Measurements from ENCODE around the gene FSD1L.

DNA sequence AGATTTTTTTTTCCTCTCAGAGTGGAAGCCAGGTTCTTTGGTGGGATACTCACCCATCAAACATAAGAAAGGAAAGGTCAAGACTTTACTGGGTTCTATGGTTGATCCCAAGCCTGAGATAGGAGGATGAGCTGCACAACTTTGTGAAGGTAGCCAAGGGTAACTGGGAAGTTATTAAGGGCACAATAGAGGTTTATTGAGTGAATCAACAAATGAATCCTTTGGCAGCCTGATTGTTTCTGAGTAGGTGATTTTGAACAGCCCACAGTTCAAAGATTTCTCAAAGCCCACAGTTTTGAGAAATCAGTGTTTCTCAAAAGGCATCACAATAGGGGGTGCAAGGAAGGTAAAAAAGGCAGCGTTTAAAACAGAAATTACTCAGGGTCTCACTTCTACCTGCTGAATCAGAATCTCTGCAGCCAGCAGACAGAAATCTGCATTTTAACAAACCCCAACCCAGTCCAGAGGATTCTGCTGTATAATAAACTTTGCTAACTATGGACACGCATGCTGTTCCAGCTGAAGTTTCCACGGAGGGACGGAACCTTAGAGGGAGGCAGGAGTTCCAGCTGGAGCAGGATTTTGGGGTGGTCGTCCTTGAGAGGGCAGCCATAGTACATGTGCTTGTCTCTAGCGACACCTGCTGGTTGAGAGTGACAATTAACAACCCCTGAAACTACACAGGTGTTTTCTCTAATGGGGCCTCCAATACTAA is 32.7 kb upstream of the FSD1L start:
- TF ChIP-seq POLR2A (IDR thresholded peaks at IDR 0.05), result no peak
- TF ChIP-seq, protein P1, sequence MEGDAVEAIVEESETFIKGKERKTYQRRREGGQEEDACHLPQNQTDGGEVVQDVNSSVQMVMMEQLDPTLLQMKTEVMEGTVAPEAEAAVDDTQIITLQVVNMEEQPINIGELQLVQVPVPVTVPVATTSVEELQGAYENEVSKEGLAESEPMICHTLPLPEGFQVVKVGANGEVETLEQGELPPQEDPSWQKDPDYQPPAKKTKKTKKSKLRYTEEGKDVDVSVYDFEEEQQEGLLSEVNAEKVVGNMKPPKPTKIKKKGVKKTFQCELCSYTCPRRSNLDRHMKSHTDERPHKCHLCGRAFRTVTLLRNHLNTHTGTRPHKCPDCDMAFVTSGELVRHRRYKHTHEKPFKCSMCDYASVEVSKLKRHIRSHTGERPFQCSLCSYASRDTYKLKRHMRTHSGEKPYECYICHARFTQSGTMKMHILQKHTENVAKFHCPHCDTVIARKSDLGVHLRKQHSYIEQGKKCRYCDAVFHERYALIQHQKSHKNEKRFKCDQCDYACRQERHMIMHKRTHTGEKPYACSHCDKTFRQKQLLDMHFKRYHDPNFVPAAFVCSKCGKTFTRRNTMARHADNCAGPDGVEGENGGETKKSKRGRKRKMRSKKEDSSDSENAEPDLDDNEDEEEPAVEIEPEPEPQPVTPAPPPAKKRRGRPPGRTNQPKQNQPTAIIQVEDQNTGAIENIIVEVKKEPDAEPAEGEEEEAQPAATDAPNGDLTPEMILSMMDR (IDR thresholded peaks at IDR 0.05), result peak in 1 of 3 donors; percentile 80

Data from lower leg skin (tissue), 3 donors.